ENCODE results near the gene NUDT2.

NUDT2 gene

GRCh38 chr9:34385561-34386230 lies 56.3 kb downstream of the NUDT2 start:
- no peak for DNase-seq (ENCODE audit: low read depth in 2 of 2)

- DNase-seq (ENCODE audit: low read depth in 2 of 2) = no peak
These were observed 57.3 kb downstream of the NUDT2 start for GRCh38 chr9:34386656-34387055.

GRCh38 chr9:34387239-34387638 lies 57.9 kb downstream of the NUDT2 start:
- DNase-seq (ENCODE audit: low read depth in 2 of 2) = no peak

- DNase-seq (ENCODE audit: low read depth in 2 of 2) = no peak
These were observed 63.1 kb downstream of the NUDT2 start for GRCh38 chr9:34392511-34392910.

Measured in stimulated activated CD4-positive, alpha-beta T cell treated with anti-CD3 and anti-CD28 coated beads, Interleukin-12 subunit alpha, Interleukin-12 subunit beta, amount 100 ng/mL, for 24 hours (primary cell).